Mesothelial cell of epicardium (in vitro differentiated cells): ENCODE measurements around the gene TUB. TPM values are rescaled to one million over a fixed set of nuclear protein-coding genes. Genes with fewer than 3 reads are reported as not detected.

ENCODE experiments used
- DNase-seq, 2 experiments: peaks; one replicate each; pipeline ENCODE4 v3.0.0; 2021; ENCODE audit warnings: low spot score in 2 of 2; ENCODE audit not compliant: unreplicated experiment in 2 of 2
- H3K27ac Mint-ChIP-seq: 2 replicates; pipeline ENCODE4 v1.8.0; 2021; ENCODE audit warnings: mixed read lengths
- H3K27me3 Mint-ChIP-seq: 2 replicates; pipeline ENCODE4 v1.8.0; 2021; ENCODE audit warnings: low read depth, mixed read lengths
- H3K36me3 Mint-ChIP-seq: 2 replicates; pipeline ENCODE4 v1.8.0; 2021; ENCODE audit warnings: mixed read lengths
- H3K4me1 Mint-ChIP-seq: 2 replicates; pipeline ENCODE4 v1.8.0; 2021; ENCODE audit warnings: mixed read lengths
- H3K4me3 Mint-ChIP-seq: 2 replicates; pipeline ENCODE4 v1.8.0; 2021; ENCODE audit warnings: mild to moderate bottlenecking, moderate library complexity, mixed read lengths
- H3K9me3 Mint-ChIP-seq: 2 replicates; pipeline ENCODE4 v1.8.0; 2021; ENCODE audit warnings: mixed read lengths
- CTCF ChIP-seq: fragments of 200-600 bp; sonication (generic); IDR thresholded peaks from one replicate; pipeline ENCODE4 v1.5.0; 2021; ENCODE audit warnings: antibody characterized with exemption; ENCODE audit not compliant: unreplicated experiment
- total RNA-seq: library from RNA; stranded (reverse); gene quantifications from 3 replicates; pipeline ENCODE4 v1.2.1, GENCODE V29; 2021

The TUB gene
- total RNA-seq, 1 donor from 2014 or later = 52.8 TPM

- no peak for DNase-seq
- Mint-ChIP-seq H3K27me3 (no peaks in the 10 kb centered on the region), H3K27ac (no peak overlapping the region), H3K4me3 (no peak overlapping the region), H3K36me3 (peaks cover 4% of the 10 kb centered on the region), H3K9me3 (no peaks in the 10 kb centered on the region), H3K4me1 (peaks cover 18% of the 10 kb centered on the region)
- TF ChIP-seq CTCF = no peak
Measured at GRCh38 chr11:8089791-8090510, 8.9 kb downstream of the TUB start.

GRCh38 chr11:8090756-8091155, 9.7 kb downstream of the TUB start:
- DNase-seq = peak; percentile 49 to 72
- peaks cover 4% of the 10 kb centered on the region for H3K36me3 Mint-ChIP-seq
- H3K27me3 Mint-ChIP-seq = no peaks in the 10 kb centered on the region
- no peaks in the 10 kb centered on the region for H3K9me3 Mint-ChIP-seq
- no peak overlapping the region for H3K4me3 Mint-ChIP-seq
- H3K27ac Mint-ChIP-seq = no peak overlapping the region
- peaks cover 17% of the 10 kb centered on the region for H3K4me1 Mint-ChIP-seq
- TF ChIP-seq CTCF = peak; percentile 69

GRCh38 chr11:8091721-8092120, 10.7 kb downstream of the TUB start:
- H3K36me3 Mint-ChIP-seq = peaks cover 4% of the 10 kb centered on the region
- TF ChIP-seq CTCF = no peak
- no peak overlapping the region for H3K4me3 Mint-ChIP-seq
- no peak for DNase-seq
- no peaks in the 10 kb centered on the region for H3K27me3 Mint-ChIP-seq
- H3K4me1 Mint-ChIP-seq = peaks cover 11% of the 10 kb centered on the region
- no peak overlapping the region for H3K27ac Mint-ChIP-seq
- no peaks in the 10 kb centered on the region for H3K9me3 Mint-ChIP-seq

- Mint-ChIP-seq H3K27ac (no peak overlapping the region), H3K9me3 (no peaks in the 10 kb centered on the region), H3K27me3 (no peaks in the 10 kb centered on the region), H3K4me1 (peaks cover 8% of the 10 kb centered on the region), H3K4me3 (no peak overlapping the region), H3K36me3 (peaks cover 8% of the 10 kb centered on the region)
- TF ChIP-seq CTCF = peak; percentile 31
- no peak for DNase-seq
Measured at GRCh38 chr11:8092587-8093424, 11.8 kb downstream of the TUB start.

GRCh38 chr11:8093931-8094575, 13.0 kb downstream of the TUB start:
- peaks cover 8% of the 10 kb centered on the region for H3K36me3 Mint-ChIP-seq
- peaks cover 8% of the 10 kb centered on the region for H3K4me1 Mint-ChIP-seq
- H3K27me3 Mint-ChIP-seq = no peaks in the 10 kb centered on the region
- no peak overlapping the region for H3K4me3 Mint-ChIP-seq
- H3K27ac Mint-ChIP-seq = no peak overlapping the region
- DNase-seq = peak in 1 of 2 experiments; percentile 25
- H3K9me3 Mint-ChIP-seq = no peaks in the 10 kb centered on the region
- no peak for TF ChIP-seq CTCF
